HepG2 (cell line): Measurements from ENCODE around the gene KCNIP3. TPM values are rescaled to one million over a fixed set of nuclear protein-coding genes. Genes with fewer than 3 reads are reported as not detected.
A peak's percentile ranks its signal among the peaks of the same experiment; 100 is the strongest.

Source experiments
- ATAC-seq: fragments of 200-7000 bp; cut with Tn5 transposase; 3 replicates; pipeline ENCODE4 v1.9.1; 2020; ENCODE audit warnings: mild to moderate bottlenecking, moderate library complexity
- BruUV-seq: library from RNA; stranded (reverse); fragments of 400-500 nt; replicated peaks from 2 replicates; lab custom pipeline; 2021; lab: Mats Ljungman, UMichigan
- CTCF ChIA-PET: fragments of 300-600 bp; formaldehyde crosslinking; extraction: SDS; loops from one replicate; lab custom pipeline; 2021; ENCODE audit warnings: low total read pairs, inconsistent platforms, low intra/inter-chr PET ratio; lab: Yijun Ruan, JAX
- POLR2A ChIA-PET: fragments of 350-600 bp; sonication (Branson Sonifier 250); formaldehyde crosslinking; loops from one replicate; lab custom pipeline; 2020; ENCODE audit warnings: antibody characterized with exemption, inconsistent platforms; lab: Yijun Ruan, JAX
- DNase-seq: peaks from one replicate; pipeline ENCODE4 v3.0.0-alpha.2; 2015; ENCODE audit warnings: low spot score
- FAIRE-seq: peaks from 3 replicates; lab custom pipeline; 2011; peaks lifted over from hg19 to GRCh38; lab: Jason Lieb, UNC
- H2AFZ ChIP-seq: one replicate; pipeline ENCODE4 v1.6.1; 2011; ENCODE audit warnings: low read length, inconsistent platforms
- H3K27ac ChIP-seq: fragments of 300-600 bp; 3 replicates; pipeline ENCODE4 v1.8.0; 2011; ENCODE audit warnings: mixed run types, mild to moderate bottlenecking, mixed read lengths, low read length, inconsistent platforms; ENCODE audit not compliant: insufficient read depth; ENCODE audit errors: extremely low read length
- H3K27me3 ChIP-seq, 2 experiments: fragments of 200-600 bp in 1 of 2; 2 replicates in 1 of 2; 3 replicates in 1 of 2; pipeline versions ENCODE4 v1.6.0 to v1.8.0; 2011; ENCODE audit warnings: low read length in 2 of 2, mild to moderate bottlenecking in 2 of 2, moderate library complexity in 2 of 2, inconsistent platforms in 1 of 2; ENCODE audit not compliant: insufficient read depth in 2 of 2, control insufficient read depth in 1 of 2
- H3K36me3 ChIP-seq, 2 experiments: fragments of 200-600 bp in 1 of 2; replicated peaks in 1 of 2; 2 replicates in 1 of 2; 3 replicates in 1 of 2; pipeline versions ENCODE4 v1.5.1 to v1.8.0; 2011; ENCODE audit warnings: low read length in 2 of 2, inconsistent platforms in 1 of 2; ENCODE audit not compliant: insufficient read depth in 2 of 2, control insufficient read depth in 1 of 2
- H3K4me1 ChIP-seq: 2 replicates; pipeline ENCODE4 v1.5.1; 2012; ENCODE audit warnings: low read length, inconsistent platforms; ENCODE audit not compliant: insufficient read depth
- H3K4me2 ChIP-seq: 2 replicates; pipeline ENCODE4 v1.6.0; 2011; ENCODE audit warnings: low read depth, low read length, inconsistent platforms
- H3K4me3 ChIP-seq, 3 experiments: fragments of 200-600 bp in 1 of 3; sonication (generic), shearing (Covaris generic) in 1 of 3; replicated peaks in 1 of 3; 2 replicates each; pipeline ENCODE4 v1.5.1; 2011 to 2016; ENCODE audit warnings: low read length in 3 of 3, inconsistent platforms in 2 of 3, low read depth in 2 of 3, mild to moderate bottlenecking in 2 of 3, control low read depth in 1 of 3, mixed read lengths in 1 of 3; ENCODE audit not compliant: insufficient read depth in 1 of 3
- H3K79me2 ChIP-seq: one replicate; pipeline ENCODE4 v1.6.1; 2011; ENCODE audit warnings: low read length, inconsistent platforms; ENCODE audit not compliant: insufficient read depth
- H3K9ac ChIP-seq: 2 replicates; pipeline ENCODE4 v1.6.0; 2011; ENCODE audit warnings: mild to moderate bottlenecking, low read depth, low read length, inconsistent platforms; ENCODE audit not compliant: insufficient read depth
- H3K9me3 ChIP-seq: 2 replicates; pipeline ENCODE4 v1.5.1; 2012; ENCODE audit warnings: mild to moderate bottlenecking, low read length
- H4K20me1 ChIP-seq: 2 replicates; pipeline ENCODE4 v1.6.0; 2011; ENCODE audit warnings: inconsistent platforms, mild to moderate bottlenecking, low read length, moderate library complexity; ENCODE audit not compliant: insufficient read depth
- ATM ChIP-seq: fragments of 450-650 bp; IDR thresholded peaks from 2 replicates; pipeline ENCODE4 v1.7.1; 2017; ENCODE audit warnings: mild to moderate bottlenecking, borderline replicate concordance
- EP300 ChIP-seq, 3 experiments: sonication (generic) in 1 of 3; formaldehyde crosslinking in 1 of 3; IDR thresholded peaks; 2 replicates each; pipeline versions ENCODE4 v1.5.1 to v1.6.1; 2011 to 2020; ENCODE audit warnings: low read depth in 2 of 3, low read length in 2 of 3, borderline replicate concordance in 1 of 3, improper control_type of control experiment in 1 of 3, mild to moderate bottlenecking in 1 of 3, missing genetic modification reagents in 1 of 3, moderate library complexity in 1 of 3
- KDM5B ChIP-seq: sonication (generic); formaldehyde crosslinking; IDR thresholded peaks from 2 replicates; pipeline ENCODE4 v1.4.0; 2020; ENCODE audit warnings: missing genetic modification reagents, mild to moderate bottlenecking, borderline replicate concordance
- MIER3 ChIP-seq: IDR thresholded peaks from 2 replicates; pipeline ENCODE4 v1.6.1; 2016; ENCODE audit warnings: missing compliant biosample characterization, borderline replicate concordance
- MTF1 ChIP-seq: sonication (generic); formaldehyde crosslinking; IDR thresholded peaks from 2 replicates; pipeline ENCODE4 v1.5.0; 2020; ENCODE audit warnings: missing genetic modification reagents
- SP140L ChIP-seq: sonication (generic); formaldehyde crosslinking; IDR thresholded peaks from 2 replicates; pipeline ENCODE4 v1.4.0; 2020; ENCODE audit warnings: missing genetic modification reagents, borderline replicate concordance
- TCF12 ChIP-seq, 2 experiments: fragments of 450-650 bp in 1 of 2; sonication (generic) in 1 of 2; formaldehyde crosslinking in 1 of 2; IDR thresholded peaks; 2 replicates each; pipeline versions ENCODE4 v1.6.1 to v1.8.0; 2017 to 2022; ENCODE audit warnings: antibody characterized with exemption in 1 of 2, mild to moderate bottlenecking in 1 of 2, missing genetic modification reagents in 1 of 2, moderate library complexity in 1 of 2
- ZNF501 ChIP-seq: sonication (generic); formaldehyde crosslinking; IDR thresholded peaks from 2 replicates; pipeline ENCODE4 v1.5.1; 2020; ENCODE audit warnings: mild to moderate bottlenecking, moderate library complexity, missing genetic modification reagents
- ZNF598 ChIP-seq: sonication (generic); formaldehyde crosslinking; IDR thresholded peaks from 2 replicates; pipeline ENCODE4 v1.5.1; 2020; ENCODE audit warnings: mild to moderate bottlenecking, missing genetic modification reagents, borderline replicate concordance
- whole genome bisulfite sequencing: methylation state at CpG from one replicate; pipeline ENCODE4 v1.1.6; 2017; ENCODE audit warnings: low lambda C conversion rate; 5-methylcytosine and 5-hydroxymethylcytosine counted together
- in situ Hi-C: cut with HindIII; loops from 2 replicates; pipeline ENCODE4 v1.10.0; 2017; ENCODE audit warnings: low pct_unique_long_range_greater_than_20kb; ENCODE audit not compliant: extremely low pct_ligation_motif_present
- intact Hi-C: fragments of 100-400 bp; cut with micrococcal nuclease; formaldehyde crosslinking; loops from one replicate; pipeline ENCODE4 v1.10.0; 2022; ENCODE audit not compliant: unreplicated experiment
- polyA plus RNA-seq, 8 experiments: library from polyadenylated mRNA; depleted of rRNA in 3 of 8; stranded (reverse) in 7 of 8; unstranded in 1 of 8; fragments of >200 nt; fragmentation: Illumina TruSeq in 4 of 8; extraction: Trizol in 4 of 8; gene quantifications; 2 replicates each; pipeline versions ENCODE4 v1.2.1 to v1.2.3, GENCODE V29; 2011 to 2016; ENCODE audit warnings: low read depth in 4 of 8, missing spikeins in 1 of 8, mixed read lengths in 1 of 8; ENCODE audit not compliant: insufficient read depth in 1 of 8
- total RNA-seq, 5 experiments: library from RNA; depleted of rRNA; stranded (reverse); fragments of >200 nt; fragmentation: Illumina TruSeq; extraction: Trizol; gene quantifications; 2 replicates each; pipeline ENCODE4 v1.2.3, GENCODE V29; 2016; ENCODE audit warnings: low read depth in 1 of 5
- TF ChIP-seq, protein P1 (sequence below), 2 experiments: sonication (generic) in 1 of 2; formaldehyde crosslinking in 1 of 2; IDR thresholded peaks; 2 replicates each; pipeline versions ENCODE4 v1.4.0 to v1.6.1; 2018 to 2020; ENCODE audit warnings: missing genetic modification reagents in 2 of 2, borderline replicate concordance in 1 of 2, low read depth in 1 of 2, mild to moderate bottlenecking in 1 of 2, missing biosample characterization in 1 of 2
- TF ChIP-seq, protein P2 (sequence below), 2 experiments: sonication (generic) in 1 of 2; formaldehyde crosslinking in 1 of 2; IDR thresholded peaks; 2 replicates each; pipeline versions ENCODE4 v1.4.0 to v1.6.1; 2016 to 2020; ENCODE audit warnings: borderline replicate concordance in 1 of 2, low read depth in 1 of 2, mild to moderate bottlenecking in 1 of 2, missing genetic modification reagents in 1 of 2

KCNIP3 gene
- total and polyA plus RNA-seq, 2 of the 13 experiments (the other 11 are each of a cell fraction or from before 2014, with no cell fraction given), result not detected

DNA sequence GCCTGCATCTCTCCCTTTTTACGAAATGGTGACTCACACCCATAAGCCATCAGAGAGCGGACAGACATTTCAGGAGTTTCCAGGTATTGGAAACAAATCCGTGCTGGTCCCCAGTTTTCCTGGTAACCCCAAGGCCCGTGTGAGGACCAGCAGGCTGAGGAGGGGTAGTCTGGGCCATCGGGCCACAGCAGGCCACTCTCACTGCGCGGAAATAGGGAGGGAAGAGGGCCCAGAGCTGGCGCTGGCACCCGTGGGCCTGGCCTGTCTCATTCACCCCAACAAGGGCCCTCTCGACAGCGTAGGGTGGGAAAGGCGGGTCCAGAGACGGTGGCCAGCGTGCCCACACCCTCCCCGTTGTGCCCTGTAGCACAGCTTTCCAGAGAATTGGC lies 91.7 kb downstream of the KCNIP3 start (continued):
- TF ChIP-seq, protein P1, sequence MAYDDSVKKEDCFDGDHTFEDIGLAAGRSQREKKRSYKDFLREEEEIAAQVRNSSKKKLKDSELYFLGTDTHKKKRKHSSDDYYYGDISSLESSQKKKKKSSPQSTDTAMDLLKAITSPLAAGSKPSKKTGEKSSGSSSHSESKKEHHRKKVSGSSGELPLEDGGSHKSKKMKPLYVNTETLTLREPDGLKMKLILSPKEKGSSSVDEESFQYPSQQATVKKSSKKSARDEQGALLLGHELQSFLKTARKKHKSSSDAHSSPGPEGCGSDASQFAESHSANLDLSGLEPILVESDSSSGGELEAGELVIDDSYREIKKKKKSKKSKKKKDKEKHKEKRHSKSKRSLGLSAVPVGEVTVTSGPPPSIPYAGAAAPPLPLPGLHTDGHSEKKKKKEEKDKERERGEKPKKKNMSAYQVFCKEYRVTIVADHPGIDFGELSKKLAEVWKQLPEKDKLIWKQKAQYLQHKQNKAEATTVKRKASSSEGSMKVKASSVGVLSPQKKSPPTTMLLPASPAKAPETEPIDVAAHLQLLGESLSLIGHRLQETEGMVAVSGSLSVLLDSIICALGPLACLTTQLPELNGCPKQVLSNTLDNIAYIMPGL (CRISPR knock-in tag; IDR thresholded peaks at IDR 0.05; ENCODE audit: borderline replicate concordance in 1 of 2, low read depth in 1 of 2), result 0 out of 4 replicates have a peak, but pooled peaks of 1 of the 2 experiments have one; percentile 3
- TF ChIP-seq KDM5B (CRISPR knock-in tag) (no peak), EP300 (IDR thresholded peaks at IDR 0.05; ENCODE audit: low read depth in 2 of 2, low read length in 2 of 2) (no peak), EP300 (CRISPR knock-in tag; IDR thresholded peaks at IDR 0.05; ENCODE audit: borderline replicate concordance) (no peak), ATM (no peak)

DNA sequence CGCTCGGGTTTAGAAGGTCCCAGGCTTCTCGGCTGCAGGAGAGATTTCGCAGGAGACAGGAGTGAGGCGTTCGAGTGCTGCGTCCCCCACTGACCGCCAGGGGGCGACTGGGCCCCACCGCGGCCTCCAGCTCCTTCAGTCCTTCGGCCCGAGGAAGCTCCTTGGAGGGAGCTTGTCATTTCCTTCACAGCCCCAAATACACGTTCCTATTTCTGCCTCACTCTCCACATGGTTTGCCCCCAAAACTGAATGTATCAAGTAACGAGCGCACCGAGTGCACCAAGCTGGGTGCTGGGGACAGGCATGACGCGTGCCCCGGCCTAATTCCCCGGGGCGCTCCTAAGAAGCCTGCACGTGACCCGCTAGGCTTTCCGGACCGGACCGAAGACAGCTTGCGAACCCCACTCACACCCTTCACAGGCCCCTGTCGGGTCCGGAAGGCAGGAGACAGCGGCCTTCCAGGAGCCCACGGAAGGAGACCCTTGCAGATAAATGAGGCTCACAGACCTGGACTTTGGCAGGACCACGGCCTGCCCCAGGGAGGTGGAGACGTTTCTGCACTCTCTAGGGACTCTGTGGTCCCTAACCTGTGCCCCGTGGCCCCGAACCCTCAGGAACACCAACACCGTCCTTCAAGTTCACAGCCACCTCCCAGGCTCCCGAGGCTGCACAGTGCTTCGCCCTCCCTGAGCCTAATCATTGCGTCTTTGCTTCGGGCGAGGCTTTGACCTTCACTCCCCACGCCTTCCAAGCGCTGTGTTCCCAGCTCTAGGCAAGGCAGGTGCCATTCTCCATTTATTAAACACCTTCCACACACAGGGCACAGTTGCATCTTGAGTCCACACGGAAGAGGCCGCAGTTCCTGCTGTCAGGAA lies 92.3 kb downstream of the KCNIP3 start:
- BruUV-seq, result no TSS peak
- Histone ChIP-seq H3K9ac (0 out of 2 replicates have a peak overlapping the region, but pooled peaks have one; percentile 4), H3K9me3 (no peaks in the 10 kb centered on the region), H3K4me1 (peaks cover 65% of the 10 kb centered on the region), H3K79me2 (no peaks in the 10 kb centered on the region), H3K4me2 (peak overlapping the region; percentile 56), H3K36me3 (no peaks in the 10 kb centered on the region), H2AFZ (no peak overlapping the region), H3K27ac (peak overlapping the region; percentile 60), H4K20me1 (no peaks in the 10 kb centered on the region), H3K4me3 (peak overlapping the region in 1 of 3 experiments; percentile 34; a peak in 1 of 6 replicates), H3K27me3 (no peaks in the 10 kb centered on the region)
- intact Hi-C loops (loop anchor here (1.0 kb wide), 1 partner anchor 340 kb away; no protein-coding TSS in a partner anchor), in situ Hi-C loops (no loop called here)
- ChIA-PET POLR2A (interaction anchor here (1.0 to 7.7 kb wide), 2 partner anchors 13 to 28 kb away, joined by 3 to 110 read pairs; partner anchors contain the start of gene FAHD2A), CTCF (interaction anchor here (0.8 to 1.9 kb wide), 2 partner anchors 14 to 339 kb away, joined by 3 to 9 read pairs; partner anchors contain the start of gene FAHD2A)
- 81% methylated on average over 35 of the region's 46 CpGs for WGBS
- ATAC-seq (peak; percentile 38), FAIRE-seq (no peak), DNase-seq (no peak)
- no peak for TF ChIP-seq TCF12 (IDR thresholded peaks at IDR 0.05)
- 0 out of 2 replicates have a peak, but pooled peaks have one; percentile 33 for TF ChIP-seq TCF12 (CRISPR knock-in tag; IDR thresholded peaks at IDR 0.05)
- TF ChIP-seq SP140L (CRISPR knock-in tag), result no peak
- peak; percentile 54; the same call in 1 of the 2 replicates for TF ChIP-seq ZNF501 (CRISPR knock-in tag)
- TF ChIP-seq, protein P2, sequence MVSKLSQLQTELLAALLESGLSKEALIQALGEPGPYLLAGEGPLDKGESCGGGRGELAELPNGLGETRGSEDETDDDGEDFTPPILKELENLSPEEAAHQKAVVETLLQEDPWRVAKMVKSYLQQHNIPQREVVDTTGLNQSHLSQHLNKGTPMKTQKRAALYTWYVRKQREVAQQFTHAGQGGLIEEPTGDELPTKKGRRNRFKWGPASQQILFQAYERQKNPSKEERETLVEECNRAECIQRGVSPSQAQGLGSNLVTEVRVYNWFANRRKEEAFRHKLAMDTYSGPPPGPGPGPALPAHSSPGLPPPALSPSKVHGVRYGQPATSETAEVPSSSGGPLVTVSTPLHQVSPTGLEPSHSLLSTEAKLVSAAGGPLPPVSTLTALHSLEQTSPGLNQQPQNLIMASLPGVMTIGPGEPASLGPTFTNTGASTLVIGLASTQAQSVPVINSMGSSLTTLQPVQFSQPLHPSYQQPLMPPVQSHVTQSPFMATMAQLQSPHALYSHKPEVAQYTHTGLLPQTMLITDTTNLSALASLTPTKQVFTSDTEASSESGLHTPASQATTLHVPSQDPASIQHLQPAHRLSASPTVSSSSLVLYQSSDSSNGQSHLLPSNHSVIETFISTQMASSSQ (IDR thresholded peaks at IDR 0.05; ENCODE audit: low read depth), result no peak
- TF ChIP-seq, protein P2 (CRISPR knock-in tag; IDR thresholded peaks at IDR 0.05; ENCODE audit: borderline replicate concordance), result 0 out of 2 replicates have a peak, but pooled peaks have one; percentile 22
- no peak for TF ChIP-seq MTF1 (CRISPR knock-in tag)
- TF ChIP-seq ZNF598 (CRISPR knock-in tag), result no peak
- no peak for TF ChIP-seq MIER3 (CRISPR knock-in tag)
